ENCODE results near the gene TUBB. TPM values are rescaled to one million over a fixed set of nuclear protein-coding genes. Genes with fewer than 3 reads are reported as not detected.

Gene TUBB
- total and polyA plus RNA-seq, 9 of the 15 experiments (the other 6 are each of a cell fraction or from before 2014, with no cell fraction given): 971 to 2,870 (median 1,478) TPM

GRCh38 chr6:30712441-30712945, 7.7 kb upstream of the TUBB start:
- Histone ChIP-seq H3K27me3 (ENCODE audit: control insufficient read depth in 2 of 2, insufficient read depth in 2 of 2, low read length in 2 of 2) (no peaks in the 10 kb centered on the region), H3K9me3 (replicated peaks; ENCODE audit: control insufficient read depth, insufficient read depth, low read depth, low read length) (no peaks in the 10 kb centered on the region), H3K4me1 (replicated peaks in 1 of 2; ENCODE audit: control insufficient read depth in 2 of 2, insufficient read depth in 2 of 2, low read length in 2 of 2) (peaks cover 4 to 10% of the 10 kb centered on the region in 2 experiments; a peak in 3 of 5 replicates), H3K79me2 (ENCODE audit: control insufficient read depth, insufficient read depth, low read length) (peaks cover 31% of the 10 kb centered on the region), H3K27ac (ENCODE audit: extremely low read depth, low read depth, low read length) (no peak overlapping the region), H3K9me1 (ENCODE audit: control insufficient read depth, insufficient read depth, low read length) (no peaks in the 10 kb centered on the region), H4K20me1 (replicated peaks; ENCODE audit: control insufficient read depth, insufficient read depth, low read length) (no peaks in the 10 kb centered on the region), H3K4me3 (no peak overlapping the region), H2AFZ (ENCODE audit: low read depth, low read length) (no peak overlapping the region), H3K4me2 (ENCODE audit: insufficient read depth, low read length) (no peak overlapping the region), H3K9ac (ENCODE audit: insufficient read depth in 1 of 2, low read depth in 2 of 2, low read length in 2 of 2) (peak overlapping the region in 1 of 2 experiments; percentile 49; a peak in 1 of 4 replicates), H3K36me3 (ENCODE audit: control insufficient read depth, insufficient read depth, low read length) (peaks cover 72% of the 10 kb centered on the region)
- POLR2A ChIA-PET: interaction anchor here (0.5 to 27.1 kb wide), 9 partner anchors 9 to 456 kb away, joined by 3 to 524 read pairs (median 3); partner anchors contain the start of genes ABCF1 and NRM
- 0 out of 2 replicates have a peak, but pooled peaks have one; percentile 20 for TF ChIP-seq NFIC (IDR thresholded peaks at IDR 0.05)
- TF ChIP-seq PRMT5 (CRISPR knock-in tag; IDR thresholded peaks at IDR 0.05): 0 out of 2 replicates have a peak, but pooled peaks have one; percentile 27
- 0 out of 2 replicates have a peak, but pooled peaks have one; percentile 0 for TF ChIP-seq SPI1 (IDR thresholded peaks at IDR 0.05; ENCODE audit: borderline replicate concordance, low read depth, low read length)
- no peak for TF ChIP-seq SRSF7 (optimal IDR thresholded peaks at IDR 0.05; ENCODE audit: low read depth, low read length)
- DNase-seq (ENCODE audit: extremely low read depth in 1 of 4, low spot score in 3 of 4) (peak in 1 of 4 experiments; percentile 3), FAIRE-seq (no peak), ATAC-seq (no peak)
- in situ Hi-C loops (cut with MboI): no loop called here
- intact Hi-C loops (cut with micrococcal nuclease): no loop called here
- BruUV-seq (replicated peaks): no TSS peak
- 69% methylated on average over 7 of the region's 7 CpGs for WGBS (ENCODE audit: insufficient coverage, low coverage, missing lambda C conversion rate)
- CTCF ChIA-PET (ENCODE audit: low intra/inter-chr PET ratio): no interaction called here

- intact Hi-C loops (cut with micrococcal nuclease) (no loop called here), in situ Hi-C loops (cut with MboI) (no loop called here)
- H3K27me3 ChIP-seq (ENCODE audit: control insufficient read depth in 2 of 2, insufficient read depth in 2 of 2, low read length in 2 of 2): no peaks in the 10 kb centered on the region
- no peak overlapping the region for H3K4me3 ChIP-seq
- DNase-seq (ENCODE audit: extremely low read depth in 1 of 4, low spot score in 3 of 4): no peak
- peaks cover 7 to 15% of the 10 kb centered on the region in 2 experiments; a peak in 4 of 5 replicates for H3K4me1 ChIP-seq (replicated peaks in 1 of 2; ENCODE audit: control insufficient read depth in 2 of 2, insufficient read depth in 2 of 2, low read length in 2 of 2)
- peaks cover 46% of the 10 kb centered on the region for H3K79me2 ChIP-seq (ENCODE audit: control insufficient read depth, insufficient read depth, low read length)
- ChIA-PET POLR2A (interaction anchor here (0.6 to 27.1 kb wide), 3 partner anchors 8 to 38 kb away, joined by 3 to 524 read pairs (median 3); partner anchors contain the start of gene NRM), CTCF (ENCODE audit: low intra/inter-chr PET ratio) (no interaction called here)
- H3K9ac ChIP-seq (ENCODE audit: insufficient read depth in 1 of 2, low read depth in 2 of 2, low read length in 2 of 2): no peak overlapping the region
- BruUV-seq (replicated peaks): no TSS peak
- no peaks in the 10 kb centered on the region for H4K20me1 ChIP-seq (replicated peaks; ENCODE audit: control insufficient read depth, insufficient read depth, low read length)
- FAIRE-seq: no peak
- H3K9me3 ChIP-seq (replicated peaks; ENCODE audit: control insufficient read depth, insufficient read depth, low read depth, low read length): no peaks in the 10 kb centered on the region
- TF ChIP-seq CTCF (IDR thresholded peaks at IDR 0.05 in 2 of 3, conservative IDR thresholded peaks at IDR 0.05 in 1 of 3; ENCODE audit: insufficient read depth in 2 of 3, low read depth in 1 of 3, low read length in 3 of 3): no peak
- TF ChIP-seq CEBPG (CRISPR knock-in tag; IDR thresholded peaks at IDR 0.05): no peak
- TF ChIP-seq CEBPG (tag; conservative IDR thresholded peaks at IDR 0.05 in 1 of 2, IDR thresholded peaks at IDR 0.05 in 1 of 2): peak; percentile 23 to 81; a peak in 2 of 4 replicates
- peak; percentile 85 for TF ChIP-seq CEBPB (tag; IDR thresholded peaks at IDR 0.05)
- TF ChIP-seq XRCC3 (IDR thresholded peaks at IDR 0.05): no peak
- H2AFZ ChIP-seq (ENCODE audit: low read depth, low read length): no peak overlapping the region
- ATAC-seq: no peak
- 93% methylated on average over 1 of the region's 1 CpG for WGBS (ENCODE audit: insufficient coverage, low coverage, missing lambda C conversion rate)
- peaks cover 56% of the 10 kb centered on the region for H3K36me3 ChIP-seq (ENCODE audit: control insufficient read depth, insufficient read depth, low read length)
- no peaks in the 10 kb centered on the region for H3K9me1 ChIP-seq (ENCODE audit: control insufficient read depth, insufficient read depth, low read length)
- no peak overlapping the region for H3K27ac ChIP-seq (ENCODE audit: extremely low read depth, low read depth, low read length)
- no peak overlapping the region for H3K4me2 ChIP-seq (ENCODE audit: insufficient read depth, low read length)
Observed at GRCh38 chr6:30714263-30714662, 5.9 kb upstream of the TUBB start.

Data from K562 (cell line).